H1 (cell line): Measurements from ENCODE around the gene KBTBD13.

Source experiments
- ATF3 ChIP-seq: IDR thresholded peaks from 2 replicates; pipeline ENCODE4 v1.6.1; 2011; ENCODE audit warnings: low read depth, mild to moderate bottlenecking, low read length; ENCODE audit not compliant: insufficient read depth
- CEBPB ChIP-seq: IDR thresholded peaks from 2 replicates; pipeline ENCODE4 v1.6.1; 2012; ENCODE audit warnings: low read depth, low read length
- CTCF ChIP-seq, 3 experiments: IDR thresholded peaks; 1 replicate in 2 of 3; 2 replicates in 1 of 3; pipeline versions ENCODE4 v1.5.1 to v1.6.1; 2011; ENCODE audit warnings: low read length in 3 of 3, mild to moderate bottlenecking in 3 of 3, inconsistent platforms in 2 of 3, low read depth in 1 of 3, moderate library complexity in 1 of 3; ENCODE audit not compliant: insufficient read depth in 1 of 3; ENCODE audit errors: control extremely low read depth in 1 of 3
- EGR1 ChIP-seq: IDR thresholded peaks from 2 replicates; pipeline ENCODE4 v1.6.1; 2011; ENCODE audit warnings: low read depth, low read length, borderline replicate concordance
- EZH2 ChIP-seq: fragments of 200-600 bp; sonication (generic); IDR thresholded peaks from 2 replicates; pipeline ENCODE4 v1.7.1; 2012; ENCODE audit warnings: low read depth, mild to moderate bottlenecking, moderate library complexity, low read length, inconsistent platforms; ENCODE audit not compliant: severe bottlenecking
- MAFK ChIP-seq: IDR thresholded peaks from 2 replicates; pipeline ENCODE4 v1.6.1; 2012; ENCODE audit warnings: low read depth, mild to moderate bottlenecking, improper control_type of control experiment, low read length
- NRF1 ChIP-seq: IDR thresholded peaks from 2 replicates; pipeline ENCODE4 v1.6.1; 2011; ENCODE audit warnings: mild to moderate bottlenecking, low read depth, low read length, improper control_type of control experiment
- POLR2A ChIP-seq, 2 experiments: IDR thresholded peaks; 1 replicate in 1 of 2; 2 replicates in 1 of 2; pipeline ENCODE4 v1.6.1; 2011; ENCODE audit warnings: low read depth in 2 of 2, low read length in 2 of 2, mild to moderate bottlenecking in 2 of 2; ENCODE audit errors: control extremely low read depth in 1 of 2
- POLR2AphosphoS5 ChIP-seq: IDR thresholded peaks from 2 replicates; pipeline ENCODE4 v1.6.1; 2011; ENCODE audit warnings: low read depth, low read length
- SP1 ChIP-seq: IDR thresholded peaks from 2 replicates; pipeline ENCODE4 v1.6.1; 2011; ENCODE audit warnings: low read depth, low read length
- SP2 ChIP-seq: IDR thresholded peaks from 2 replicates; pipeline ENCODE4 v1.6.1; 2012; ENCODE audit warnings: mild to moderate bottlenecking, low read length, inconsistent platforms
- SP4 ChIP-seq: IDR thresholded peaks from 2 replicates; pipeline ENCODE4 v1.6.1; 2012; ENCODE audit warnings: low read length, inconsistent platforms
- TAF7 ChIP-seq: optimal IDR thresholded peaks from 2 replicates; pipeline ENCODE3; 2011; ENCODE audit warnings: low read depth, mild to moderate bottlenecking, inconsistent platforms, low read length, moderate library complexity, borderline replicate concordance
- ZNF274 ChIP-seq: IDR thresholded peaks from 2 replicates; pipeline ENCODE4 v1.7.0; 2012; ENCODE audit warnings: low read length, borderline replicate concordance; ENCODE audit errors: extremely low read depth

DNA sequence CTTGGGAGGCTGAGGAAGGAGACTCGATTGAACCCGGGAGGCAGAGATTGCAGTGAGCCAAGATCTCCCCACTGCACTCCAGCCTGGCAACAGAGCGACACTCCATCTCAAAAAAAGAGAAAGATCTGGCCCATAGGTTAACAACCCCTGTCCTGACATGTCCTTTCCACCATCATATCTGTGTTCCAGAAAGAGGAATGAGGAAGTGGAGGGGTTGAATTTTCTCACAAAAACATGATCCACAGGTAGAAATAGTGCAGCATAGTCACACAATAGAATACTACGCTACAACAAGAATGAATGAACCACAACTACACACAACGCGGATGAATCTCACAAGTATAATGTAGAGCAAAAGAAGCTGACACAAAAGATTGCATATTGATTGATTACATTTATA, 36.1 kb upstream of the KBTBD13 start:
- TF ChIP-seq POLR2AphosphoS5, result no peak
- no peak for TF ChIP-seq SP4
- TF ChIP-seq SP2, result no peak
- no peak for TF ChIP-seq CTCF (IDR thresholded peaks at IDR 0.05; ENCODE audit: control extremely low read depth in 1 of 3, insufficient read depth in 1 of 3, low read depth in 1 of 3, low read length in 3 of 3)
- TF ChIP-seq MAFK, result no peak
- TF ChIP-seq ZNF274, result no peak
- no peak for TF ChIP-seq EZH2
- TF ChIP-seq EGR1, result no peak
- no peak for TF ChIP-seq TAF7
- TF ChIP-seq SP1, result no peak
- TF ChIP-seq NRF1, result no peak
- TF ChIP-seq CEBPB, result no peak
- TF ChIP-seq ATF3, result no peak
- TF ChIP-seq POLR2A (IDR thresholded peaks at IDR 0.05; ENCODE audit: control extremely low read depth in 1 of 2, low read depth in 2 of 2, low read length in 2 of 2), result no peak
